ENCODE results near the gene EDAR.

The EDAR gene

GRCh38 chr2:108923736-108924579 is 65.1 kb downstream of the EDAR start:
- DNase-seq (ENCODE audit: low read depth in 2 of 2), result no peak

GRCh38 chr2:108923019-108923700 is 65.9 kb downstream of the EDAR start:
- no peak for DNase-seq (ENCODE audit: low read depth in 2 of 2)

GRCh38 chr2:108922141-108922915 is 66.7 kb downstream of the EDAR start:
- DNase-seq (ENCODE audit: low read depth in 2 of 2), result no peak

GRCh38 chr2:108921096-108922030 is 67.7 kb downstream of the EDAR start:
- DNase-seq (ENCODE audit: low read depth in 2 of 2), result no peak

- no peak for DNase-seq (ENCODE audit: low read depth in 2 of 2)
These were observed 68.3 kb downstream of the EDAR start for GRCh38 chr2:108920686-108921085.

- DNase-seq (ENCODE audit: low read depth in 2 of 2), result no peak
These were observed 69.2 kb downstream of the EDAR start for GRCh38 chr2:108919571-108920373.

- no peak for DNase-seq (ENCODE audit: low read depth in 2 of 2)
These were observed 70.1 kb downstream of the EDAR start for GRCh38 chr2:108918941-108919341.

- DNase-seq (ENCODE audit: low read depth in 2 of 2), result no peak
These were observed 70.7 kb downstream of the EDAR start for GRCh38 chr2:108918156-108918874.

- no peak for DNase-seq (ENCODE audit: low read depth in 2 of 2)
These were observed 71.5 kb downstream of the EDAR start for GRCh38 chr2:108917526-108917925.

GRCh38 chr2:108916796-108917421 is 72.1 kb downstream of the EDAR start:
- DNase-seq (ENCODE audit: low read depth in 2 of 2), result no peak

- DNase-seq (ENCODE audit: low read depth in 2 of 2), result no peak
These were observed 72.8 kb downstream of the EDAR start for GRCh38 chr2:108916122-108916795.

- no peak for DNase-seq (ENCODE audit: low read depth in 2 of 2)
These were observed 76.5 kb downstream of the EDAR start for GRCh38 chr2:108912629-108912902.

GRCh38 chr2:108911807-108912628 is 77.0 kb downstream of the EDAR start:
- DNase-seq (ENCODE audit: low read depth in 2 of 2), result no peak

- no peak for DNase-seq (ENCODE audit: low read depth in 2 of 2)
These were observed 77.6 kb downstream of the EDAR start for GRCh38 chr2:108911401-108911800.

GRCh38 chr2:108910541-108911396 is 78.3 kb downstream of the EDAR start:
- no peak for DNase-seq (ENCODE audit: low read depth in 2 of 2)

- DNase-seq (ENCODE audit: low read depth in 2 of 2), result no peak
These were observed 79.0 kb downstream of the EDAR start for GRCh38 chr2:108910011-108910431.

GRCh38 chr2:108909275-108909823 is 79.7 kb downstream of the EDAR start:
- DNase-seq (ENCODE audit: low read depth in 2 of 2), result no peak
